NT2/D1 (cell line): Measurements from ENCODE around the gene UBE2O.

ENCODE experiments used
- DNase-seq: peaks from one replicate; pipeline ENCODE4 v3.0.0-alpha.2; 2011; ENCODE audit warnings: low read depth, low spot score
- H3K27me3 ChIP-seq: 2 replicates; pipeline ENCODE4 v1.6.0; 2011; ENCODE audit warnings: mild to moderate bottlenecking; ENCODE audit not compliant: insufficient read length, insufficient read depth
- H3K36me3 ChIP-seq: 2 replicates; pipeline ENCODE4 v1.6.1; 2011; ENCODE audit warnings: mild to moderate bottlenecking, low read length, mixed read lengths; ENCODE audit not compliant: insufficient read depth, insufficient read length
- H3K4me1 ChIP-seq: 2 replicates; pipeline ENCODE4 v1.5.1; 2011; ENCODE audit not compliant: insufficient read depth, insufficient read length
- H3K4me3 ChIP-seq: 2 replicates; pipeline ENCODE4 v1.5.1; 2011; ENCODE audit warnings: low read depth; ENCODE audit not compliant: insufficient read length
- H3K9ac ChIP-seq: 2 replicates; pipeline ENCODE4 v1.6.0; 2011; ENCODE audit warnings: low read depth; ENCODE audit not compliant: insufficient read length
- H3K9me3 ChIP-seq: 2 replicates; pipeline ENCODE4 v1.5.1; 2011; ENCODE audit warnings: mild to moderate bottlenecking, low read length; ENCODE audit not compliant: insufficient read depth
- SUZ12 ChIP-seq: IDR thresholded peaks from 2 replicates; pipeline ENCODE4 v1.6.1; 2011; ENCODE audit not compliant: insufficient read length, insufficient read depth; ENCODE audit errors: extremely low read depth
- YY1 ChIP-seq: IDR thresholded peaks from 2 replicates; pipeline ENCODE4 v1.6.1; 2011; ENCODE audit not compliant: insufficient read length, insufficient read depth
- ZNF274 ChIP-seq: IDR thresholded peaks from 2 replicates; pipeline ENCODE4 v1.6.1; 2011; ENCODE audit warnings: mild to moderate bottlenecking, low read depth, low read length

Gene UBE2O

GRCh38 chr17:76452660-76453430 lies at the start of gene UBE2O:
TSS of gene UBE2O (minus strand) at chr17:76453152. CDS start at chr17:76453141, 11 bp downstream.
- peaks cover 8% of the 10 kb centered on the region for H3K36me3 ChIP-seq
- no peaks in the 10 kb centered on the region for H3K27me3 ChIP-seq
- H3K4me1 ChIP-seq: peaks cover 7% of the 10 kb centered on the region
- DNase-seq: peak; percentile 84
- TF ChIP-seq YY1: peak; percentile 25
- TF ChIP-seq SUZ12: no peak
- no peak for TF ChIP-seq ZNF274
- H3K9me3 ChIP-seq: peaks cover 9% of the 10 kb centered on the region; the same call in 1 of the 2 replicates
- peak within 1 kb of the TSS; percentile 91 for H3K9ac ChIP-seq
- H3K4me3 ChIP-seq: peak within 1 kb of the TSS; percentile 95

GRCh38 chr17:76501827-76502307 lies 48.9 kb upstream of the UBE2O start:
- no peaks in the 10 kb centered on the region for H3K9me3 ChIP-seq
- no peak for DNase-seq
- peaks cover 46% of the 10 kb centered on the region for H3K4me1 ChIP-seq
- peak overlapping the region; percentile 57 for H3K9ac ChIP-seq
- peaks cover 7% of the 10 kb centered on the region for H3K27me3 ChIP-seq
- peak overlapping the region; percentile 13 for H3K4me3 ChIP-seq
- H3K36me3 ChIP-seq: peaks cover 12% of the 10 kb centered on the region
- TF ChIP-seq ZNF274 (no peak), YY1 (no peak), SUZ12 (no peak)

- Histone ChIP-seq H3K4me3 (peak within 1 kb of the TSS; percentile 91), H3K4me1 (peaks cover 41% of the 10 kb centered on the region), H3K9ac (peak within 1 kb of the TSS; percentile 95), H3K36me3 (peaks cover 16% of the 10 kb centered on the region), H3K27me3 (peaks cover 2% of the 10 kb centered on the region), H3K9me3 (no peaks in the 10 kb centered on the region)
- peak; percentile 42 for DNase-seq
- TF ChIP-seq SUZ12: no peak
- no peak for TF ChIP-seq YY1
- no peak for TF ChIP-seq ZNF274
Measured at GRCh38 chr17:76501018-76501826, 48.3 kb upstream of the UBE2O start, which contains the start of gene RHBDF2. TSS of gene RHBDF2 (minus strand) at chr17:76501423. CDS start at chr17:76481524, 19,899 bp downstream.

- Histone ChIP-seq H3K9me3 (no peaks in the 10 kb centered on the region), H3K4me1 (peaks cover 41% of the 10 kb centered on the region), H3K4me3 (peak overlapping the region; percentile 91), H3K36me3 (peaks cover 21% of the 10 kb centered on the region), H3K9ac (peak overlapping the region; percentile 95), H3K27me3 (peaks cover 2% of the 10 kb centered on the region)
- DNase-seq: no peak
- no peak for TF ChIP-seq ZNF274
Measured at GRCh38 chr17:76500747-76501017, 47.7 kb upstream of the UBE2O start.

GRCh38 chr17:76500074-76500746 lies 47.3 kb upstream of the UBE2O start:
- TF ChIP-seq ZNF274 (no peak), YY1 (no peak)
- DNase-seq: no peak
- Histone ChIP-seq H3K9me3 (no peaks in the 10 kb centered on the region), H3K4me3 (peak overlapping the region; percentile 91), H3K36me3 (peaks cover 26% of the 10 kb centered on the region), H3K4me1 (peaks cover 41% of the 10 kb centered on the region), H3K27me3 (peaks cover 2% of the 10 kb centered on the region), H3K9ac (peak overlapping the region; percentile 95)

- H3K4me1 ChIP-seq: peaks cover 41% of the 10 kb centered on the region
- peaks cover 32% of the 10 kb centered on the region for H3K36me3 ChIP-seq
- DNase-seq: no peak
- H3K4me3 ChIP-seq: no peak overlapping the region
- peak overlapping the region; percentile 95 for H3K9ac ChIP-seq
- H3K9me3 ChIP-seq: no peaks in the 10 kb centered on the region
- H3K27me3 ChIP-seq: peaks cover 2% of the 10 kb centered on the region
- no peak for TF ChIP-seq SUZ12
- no peak for TF ChIP-seq ZNF274
- TF ChIP-seq YY1: no peak
Measured at GRCh38 chr17:76499267-76499667, 46.3 kb upstream of the UBE2O start.

GRCh38 chr17:76498876-76499251 lies 45.9 kb upstream of the UBE2O start:
- H3K4me1 ChIP-seq: peaks cover 41% of the 10 kb centered on the region
- no peak for TF ChIP-seq SUZ12
- no peak for TF ChIP-seq ZNF274
- TF ChIP-seq YY1: no peak
- no peak for DNase-seq
- H3K4me3 ChIP-seq: no peak overlapping the region
- H3K36me3 ChIP-seq: peaks cover 35% of the 10 kb centered on the region
- H3K9me3 ChIP-seq: no peaks in the 10 kb centered on the region
- H3K9ac ChIP-seq: peak overlapping the region; percentile 95
- H3K27me3 ChIP-seq: peaks cover 2% of the 10 kb centered on the region
